Muscle layer of colon (tissue), 2 donors: ENCODE results near the gene GGT7.

Experiments used
- H3K27ac ChIP-seq: one replicate; pipeline ENCODE4 v1.7.0; 2013; ENCODE audit warnings: low read depth, mild to moderate bottlenecking, low read length, moderate library complexity
- H3K27me3 ChIP-seq, 2 donors: one replicate each; pipeline ENCODE4 v1.7.0; 2013; ENCODE audit warnings: low read length in 2 of 2, mild to moderate bottlenecking in 2 of 2; ENCODE audit not compliant: insufficient read depth in 2 of 2, control insufficient read depth in 1 of 2
- H3K36me3 ChIP-seq: one replicate; pipeline ENCODE4 v1.7.0; 2013; ENCODE audit warnings: mild to moderate bottlenecking, low read length; ENCODE audit not compliant: insufficient read depth
- H3K4me1 ChIP-seq: one replicate; pipeline ENCODE4 v1.7.0; 2013; ENCODE audit warnings: mild to moderate bottlenecking, low read length; ENCODE audit not compliant: insufficient read depth
- H3K4me3 ChIP-seq, 2 donors: one replicate each; pipeline ENCODE4 v1.7.0; 2013; ENCODE audit warnings: low read length in 2 of 2, low read depth in 1 of 2, mild to moderate bottlenecking in 1 of 2, moderate library complexity in 1 of 2
- H3K9ac ChIP-seq: one replicate; pipeline ENCODE4 v1.7.0; 2013; ENCODE audit warnings: low read length
- H3K9me3 ChIP-seq: one replicate; pipeline ENCODE4 v1.7.0; 2013; ENCODE audit warnings: mild to moderate bottlenecking, low read length
- donor health status: abdominal sarcoma.
- donor health status: Adenocarcinoma of cecum.

Gene GGT7

GRCh38 chr20:34896086-34896621, 23.5 kb upstream of the GGT7 start:
- Histone ChIP-seq H3K9me3 (no peaks in the 10 kb centered on the region), H3K4me3 (no peak overlapping the region), H3K27me3 (no peaks in the 10 kb centered on the region), H3K36me3 (no peaks in the 10 kb centered on the region), H3K27ac (no peak overlapping the region), H3K4me1 (peaks cover 7% of the 10 kb centered on the region), H3K9ac (no peak overlapping the region)

- H3K4me3 ChIP-seq: no peak overlapping the region
- H3K4me1 ChIP-seq: peaks cover 7% of the 10 kb centered on the region
- H3K9ac ChIP-seq: no peak overlapping the region
- no peaks in the 10 kb centered on the region for H3K9me3 ChIP-seq
- H3K27ac ChIP-seq: no peak overlapping the region
- H3K36me3 ChIP-seq: no peaks in the 10 kb centered on the region
- no peaks in the 10 kb centered on the region for H3K27me3 ChIP-seq
Measured at GRCh38 chr20:34895465-34895864, 22.8 kb upstream of the GGT7 start.

GRCh38 chr20:34894723-34895122, 22.1 kb upstream of the GGT7 start:
- no peaks in the 10 kb centered on the region for H3K9me3 ChIP-seq
- H3K27ac ChIP-seq: no peak overlapping the region
- no peak overlapping the region for H3K4me3 ChIP-seq
- H3K4me1 ChIP-seq: peaks cover 7% of the 10 kb centered on the region
- no peak overlapping the region for H3K9ac ChIP-seq
- no peaks in the 10 kb centered on the region for H3K27me3 ChIP-seq
- no peaks in the 10 kb centered on the region for H3K36me3 ChIP-seq

DNA sequence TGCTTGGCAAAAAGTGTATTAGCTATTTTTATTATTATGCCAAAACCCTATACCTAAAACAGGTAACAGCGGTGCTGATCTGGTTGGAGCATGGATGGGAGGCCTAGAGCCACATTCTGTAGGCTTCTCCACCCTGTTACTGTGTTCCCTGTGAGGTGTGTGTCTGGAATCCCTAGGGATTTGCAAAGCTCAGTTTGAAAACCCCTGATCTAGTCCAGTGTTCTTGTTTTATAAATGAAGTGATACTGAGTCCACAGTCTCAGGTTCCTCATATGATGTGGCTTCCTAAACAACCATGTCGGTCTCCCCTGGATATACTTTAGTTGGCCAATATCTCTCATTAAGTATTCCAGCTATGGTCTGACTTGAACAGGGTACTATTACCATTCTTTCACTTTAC, 20.0 kb upstream of the GGT7 start:
- H3K27me3 ChIP-seq: no peaks in the 10 kb centered on the region
- H3K27ac ChIP-seq: no peak overlapping the region
- no peaks in the 10 kb centered on the region for H3K36me3 ChIP-seq
- no peak overlapping the region for H3K9ac ChIP-seq
- no peaks in the 10 kb centered on the region for H3K9me3 ChIP-seq
- H3K4me1 ChIP-seq: peaks cover 7% of the 10 kb centered on the region
- no peak overlapping the region for H3K4me3 ChIP-seq

DNA sequence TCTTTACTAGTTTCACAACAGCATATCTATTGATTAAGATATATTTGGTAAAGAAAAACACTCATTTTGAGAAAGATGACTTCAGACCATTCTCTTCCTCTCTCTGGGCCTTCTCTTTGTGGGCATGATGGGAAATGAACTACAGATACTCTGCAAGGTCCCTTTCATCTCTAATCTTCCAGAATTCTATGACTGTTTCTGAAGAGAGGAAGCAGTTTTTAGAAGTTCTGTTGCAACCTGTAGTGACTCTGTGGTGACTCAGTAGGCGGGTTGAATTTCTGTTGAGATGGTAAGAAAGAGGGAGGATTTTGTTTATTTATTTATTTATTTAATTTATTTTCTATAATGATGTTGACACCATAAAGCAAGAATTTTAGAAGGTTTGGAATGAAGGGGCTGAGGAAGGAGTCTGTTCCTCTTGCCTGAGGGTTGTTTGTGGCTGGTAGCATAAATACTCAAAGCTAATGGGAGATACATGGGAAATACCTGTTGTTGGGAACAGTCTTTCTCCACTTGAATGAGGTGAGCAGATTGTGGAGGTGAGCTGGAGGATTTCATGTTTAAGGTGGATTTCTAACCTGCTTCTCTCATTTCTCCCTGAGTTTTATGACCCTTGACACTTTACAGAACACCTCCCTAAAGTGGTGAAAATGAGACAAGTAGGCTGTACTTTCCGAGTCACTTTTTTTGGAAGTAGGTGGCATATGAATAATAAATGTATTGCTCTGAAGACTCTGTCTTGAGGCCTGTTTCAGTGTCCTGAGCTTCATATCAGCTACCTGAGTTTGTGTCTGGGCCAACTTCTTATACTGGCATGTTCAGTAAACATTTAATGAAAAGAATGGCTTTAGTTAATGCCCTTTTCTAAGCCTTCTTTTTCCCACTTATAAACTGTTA, 18.8 kb upstream of the GGT7 start:
- Histone ChIP-seq H3K9me3 (no peaks in the 10 kb centered on the region), H3K27me3 (no peaks in the 10 kb centered on the region), H3K27ac (no peak overlapping the region), H3K4me1 (peaks cover 7% of the 10 kb centered on the region), H3K9ac (no peak overlapping the region), H3K4me3 (no peak overlapping the region), H3K36me3 (no peaks in the 10 kb centered on the region)

DNA sequence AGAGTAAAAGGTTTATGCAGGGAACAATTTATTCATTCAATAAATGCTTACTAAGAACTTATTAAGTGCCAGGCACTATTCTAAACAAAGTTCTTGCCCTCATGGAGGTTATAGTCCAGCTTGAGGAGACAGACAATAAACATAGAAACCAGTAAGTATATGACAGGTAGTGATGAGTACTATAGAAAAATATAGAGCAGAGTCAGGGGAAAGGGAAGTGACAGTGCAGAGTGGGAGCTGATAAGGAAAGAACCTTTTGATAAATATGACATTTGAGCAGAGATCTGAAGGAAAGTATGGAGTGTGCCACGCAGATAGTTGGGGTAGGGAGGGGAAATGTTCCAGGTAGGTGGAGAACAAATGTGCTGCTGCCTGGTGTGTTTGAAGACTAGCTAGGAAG, 15.8 kb upstream of the GGT7 start:
- no peaks in the 10 kb centered on the region for H3K4me1 ChIP-seq
- no peak overlapping the region for H3K27ac ChIP-seq
- H3K9me3 ChIP-seq: no peaks in the 10 kb centered on the region
- no peaks in the 10 kb centered on the region for H3K27me3 ChIP-seq
- H3K9ac ChIP-seq: no peak overlapping the region
- H3K36me3 ChIP-seq: peaks cover 10% of the 10 kb centered on the region
- H3K4me3 ChIP-seq: no peak overlapping the region

GRCh38 chr20:34887023-34887422, 14.4 kb upstream of the GGT7 start:
- Histone ChIP-seq H3K9ac (no peak overlapping the region), H3K4me3 (no peak overlapping the region), H3K36me3 (peaks cover 10% of the 10 kb centered on the region), H3K27me3 (no peaks in the 10 kb centered on the region), H3K27ac (no peak overlapping the region), H3K9me3 (no peaks in the 10 kb centered on the region), H3K4me1 (no peaks in the 10 kb centered on the region)

DNA sequence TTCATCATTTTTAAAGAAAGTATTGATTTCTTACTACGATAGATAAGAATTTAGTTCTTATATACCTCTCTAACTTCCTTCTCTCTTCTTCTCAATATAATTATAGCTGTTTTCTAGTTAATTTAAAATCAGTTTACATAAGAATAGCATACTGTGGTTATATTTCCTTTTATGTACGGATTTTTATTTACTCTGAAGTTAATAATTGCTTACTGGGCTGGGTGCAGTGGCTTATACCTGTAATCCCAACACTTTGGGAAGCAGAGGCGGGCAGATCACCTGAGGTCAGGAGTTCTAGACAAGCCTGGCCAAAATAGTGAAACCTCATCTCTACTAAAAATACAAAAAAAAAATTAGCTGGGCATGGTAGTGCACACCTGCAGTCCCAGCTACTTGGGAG, 13.5 kb upstream of the GGT7 start:
- Histone ChIP-seq H3K9ac (no peak overlapping the region), H3K27ac (no peak overlapping the region), H3K4me1 (no peaks in the 10 kb centered on the region), H3K9me3 (no peaks in the 10 kb centered on the region), H3K4me3 (no peak overlapping the region), H3K36me3 (peaks cover 10% of the 10 kb centered on the region), H3K27me3 (no peaks in the 10 kb centered on the region)

DNA sequence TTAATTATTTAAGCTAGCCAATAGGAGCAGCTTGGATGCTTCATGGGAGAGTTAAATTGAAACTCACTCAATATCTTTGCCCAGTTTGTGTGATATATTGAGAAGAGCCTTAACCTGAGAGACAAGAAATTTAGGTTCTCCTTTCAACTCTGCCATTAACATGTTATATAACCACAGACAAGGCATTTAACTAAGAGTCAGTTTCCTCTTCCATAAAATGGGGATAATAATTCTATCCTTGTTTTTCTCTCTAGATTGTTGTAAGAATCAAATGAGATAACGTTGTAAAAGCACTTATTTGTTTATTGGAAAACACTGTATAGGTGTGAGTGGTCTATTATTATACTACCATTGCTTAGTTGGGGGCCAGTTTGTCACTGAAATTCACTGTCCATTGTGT, 11.6 kb upstream of the GGT7 start:
- no peak overlapping the region for H3K9ac ChIP-seq

DNA sequence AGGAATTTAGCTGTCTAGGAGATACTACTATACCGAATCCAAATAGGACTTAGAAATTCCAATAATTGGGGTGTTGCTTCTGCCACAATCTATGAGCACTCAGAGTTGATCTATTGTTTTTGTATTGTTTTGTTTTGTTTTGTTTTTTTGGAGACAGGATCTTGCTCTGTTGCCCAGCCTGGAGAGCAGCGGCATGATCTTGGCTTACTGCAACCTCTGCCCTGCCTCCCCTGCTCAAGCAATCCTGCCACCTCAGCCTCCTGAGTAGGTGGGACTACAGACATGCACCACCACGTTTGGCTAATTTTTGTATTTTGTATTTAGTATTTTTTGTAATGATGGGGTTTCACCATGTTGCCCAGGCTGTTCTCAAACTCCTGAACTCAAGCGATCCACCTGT, 11.2 kb upstream of the GGT7 start:
- Histone ChIP-seq H3K4me3 (no peak overlapping the region), H3K9me3 (no peaks in the 10 kb centered on the region), H3K36me3 (peaks cover 10% of the 10 kb centered on the region), H3K27me3 (no peaks in the 10 kb centered on the region), H3K9ac (no peak overlapping the region), H3K27ac (no peak overlapping the region), H3K4me1 (no peaks in the 10 kb centered on the region)

More for the DNA sequence above, 11.6 kb upstream of the GGT7 start:
- H3K27me3 ChIP-seq: no peaks in the 10 kb centered on the region
- H3K4me1 ChIP-seq: no peaks in the 10 kb centered on the region
- H3K36me3 ChIP-seq: peaks cover 10% of the 10 kb centered on the region
- H3K4me3 ChIP-seq: no peak overlapping the region
- no peaks in the 10 kb centered on the region for H3K9me3 ChIP-seq
- H3K27ac ChIP-seq: no peak overlapping the region

DNA sequence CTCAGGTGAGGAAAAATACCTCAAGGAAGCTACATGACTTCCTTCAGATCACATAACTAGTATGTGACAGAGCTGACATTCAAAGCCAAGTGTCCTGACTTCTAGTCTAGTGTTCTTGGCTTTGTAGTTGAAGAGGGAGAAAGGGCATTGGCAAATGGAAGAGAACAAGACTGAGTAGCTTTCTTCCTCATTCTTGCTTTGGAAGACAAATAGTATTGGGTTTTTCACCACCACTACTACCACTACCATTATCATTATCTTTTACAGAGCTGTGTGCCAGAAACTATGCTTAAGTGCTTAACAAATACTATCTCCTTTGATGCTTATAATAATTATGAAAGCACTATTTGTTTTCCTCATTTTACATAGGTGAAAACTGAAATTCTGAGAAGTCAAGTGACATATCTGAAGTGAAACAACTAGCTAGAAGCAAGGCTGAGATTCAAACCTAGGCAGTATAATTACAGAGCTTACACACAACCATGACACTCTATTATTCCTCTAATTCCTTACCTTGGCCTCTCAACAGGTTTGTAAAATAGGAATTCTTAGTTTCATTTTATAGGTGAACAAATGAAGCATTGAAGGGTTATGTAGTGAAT, 10.5 kb upstream of the GGT7 start:
- no peaks in the 10 kb centered on the region for H3K27me3 ChIP-seq
- H3K4me3 ChIP-seq: no peak overlapping the region
- no peak overlapping the region for H3K9ac ChIP-seq
- H3K4me1 ChIP-seq: peaks cover 4% of the 10 kb centered on the region
- peaks cover 10% of the 10 kb centered on the region for H3K36me3 ChIP-seq
- H3K27ac ChIP-seq: no peak overlapping the region
- no peaks in the 10 kb centered on the region for H3K9me3 ChIP-seq
